NCI-H1105 (cell line): ENCODE measurements around the gene ADAMTS13.

Experiments used
- DNase-seq: peaks from one replicate; lab custom pipeline; 2025; lab: John Stamatoyannopoulos, UW

ADAMTS13 gene

DNA sequence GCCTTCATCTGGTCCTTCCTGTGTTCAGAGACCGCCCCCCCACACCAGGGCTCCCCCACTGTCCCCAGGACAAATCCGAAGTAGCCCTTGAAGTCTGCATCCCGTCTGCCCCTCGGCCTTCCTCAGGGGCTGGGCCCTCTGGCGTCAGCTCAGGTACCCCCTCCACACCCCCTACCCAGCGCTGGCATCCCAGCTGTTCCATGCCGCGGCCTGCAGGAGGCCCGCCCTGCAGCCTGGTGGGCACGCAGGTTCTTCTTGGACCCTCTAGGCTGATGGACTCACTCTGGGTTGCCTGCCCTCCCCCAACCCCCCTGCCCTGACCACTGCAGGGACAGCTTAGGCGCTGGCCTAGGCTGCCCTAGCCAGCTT is 50.1 kb downstream of the ADAMTS13 start:
- no peak for DNase-seq

DNA sequence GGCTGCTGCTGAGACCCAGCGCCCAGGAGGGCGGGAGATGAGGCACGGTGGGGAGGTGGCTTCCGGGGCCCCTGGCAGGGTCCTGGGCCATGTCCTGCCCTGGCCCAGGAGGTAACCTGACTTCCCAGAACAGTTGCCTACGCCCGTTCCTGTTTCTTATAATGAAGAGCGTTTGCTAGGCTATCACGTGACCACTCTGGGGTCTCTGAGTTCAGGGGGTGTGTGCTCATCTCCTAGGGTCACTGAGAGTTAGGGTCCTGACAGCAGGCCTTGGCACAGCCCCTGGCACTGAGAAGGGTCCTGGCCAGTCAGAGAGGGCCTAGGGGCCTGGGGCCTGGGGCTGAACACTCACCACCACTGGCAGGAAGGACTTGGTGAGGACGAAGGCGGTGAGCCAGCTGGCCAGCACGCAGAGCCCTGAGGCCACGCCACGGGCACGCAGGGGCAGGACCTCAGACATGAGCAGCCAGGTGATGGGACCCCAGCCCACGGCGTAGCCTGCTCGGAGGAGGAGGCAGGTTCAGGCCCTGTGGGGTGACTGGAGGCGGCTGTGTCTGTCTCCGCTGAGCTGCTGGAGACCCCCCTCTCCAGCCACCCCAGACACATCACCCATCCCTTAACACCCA is 50.7 kb downstream of the ADAMTS13 start:
- no peak for DNase-seq

DNA sequence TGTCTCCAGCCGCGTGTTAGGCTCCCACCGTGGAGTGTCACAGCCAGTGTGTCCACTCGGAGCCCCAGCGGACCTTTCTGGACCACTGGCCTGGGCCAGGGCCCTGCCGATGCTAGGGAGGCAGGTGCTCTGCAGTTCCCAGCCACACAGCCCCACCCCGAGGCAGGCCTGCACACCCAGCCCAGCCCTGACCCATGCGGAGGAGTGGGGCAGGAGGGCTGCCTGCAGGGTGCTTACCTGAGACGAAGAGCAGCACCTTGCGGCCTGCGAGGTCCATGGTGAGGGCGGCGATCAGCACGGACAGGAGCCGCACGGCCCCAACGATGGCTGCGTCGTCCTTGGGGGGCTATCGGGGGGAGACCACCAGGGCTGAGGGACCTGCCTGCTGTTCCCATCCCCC is 51.6 kb downstream of the ADAMTS13 start:
- DNase-seq, result no peak

DNA sequence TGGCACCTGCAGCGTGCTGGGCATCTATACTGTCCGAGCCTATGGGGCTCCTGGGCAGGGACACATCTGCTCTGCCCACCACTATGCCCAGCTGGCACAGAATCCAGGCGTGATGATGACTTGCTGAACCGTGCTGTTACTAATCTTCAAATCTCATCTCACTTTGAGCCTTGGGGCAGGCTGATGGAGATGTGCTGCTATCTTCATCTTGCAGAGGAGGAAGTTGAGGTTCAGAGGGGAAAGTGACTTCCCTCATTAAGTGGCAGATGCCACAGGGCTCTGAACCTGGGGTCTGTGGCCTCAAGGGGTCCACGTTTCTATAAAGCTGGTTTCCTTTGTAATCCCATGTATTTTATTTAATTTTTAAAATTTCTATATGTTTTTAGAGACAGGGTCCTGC is 52.0 kb downstream of the ADAMTS13 start:
- DNase-seq, result no peak

DNA sequence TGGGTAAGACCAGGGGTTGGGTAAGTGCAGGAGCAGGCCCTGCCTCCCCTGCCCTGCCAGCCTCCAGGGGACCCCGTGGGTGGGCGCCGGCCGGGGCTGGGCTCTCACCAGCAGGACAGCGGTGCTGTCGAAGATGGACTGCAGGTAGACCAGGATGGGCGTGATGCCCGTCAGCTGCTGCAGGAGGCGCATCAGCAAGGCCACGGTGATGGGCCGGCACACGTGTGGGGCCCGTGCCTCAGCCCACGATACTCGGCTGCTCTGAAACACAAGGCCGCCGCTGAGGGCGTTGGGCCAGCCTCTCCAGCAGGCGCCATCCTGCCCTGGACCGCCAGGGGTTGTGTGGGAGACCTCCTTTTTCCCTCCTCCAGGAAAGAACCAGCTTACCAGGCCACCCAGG is 52.7 kb downstream of the ADAMTS13 start:
- no peak for DNase-seq

DNA sequence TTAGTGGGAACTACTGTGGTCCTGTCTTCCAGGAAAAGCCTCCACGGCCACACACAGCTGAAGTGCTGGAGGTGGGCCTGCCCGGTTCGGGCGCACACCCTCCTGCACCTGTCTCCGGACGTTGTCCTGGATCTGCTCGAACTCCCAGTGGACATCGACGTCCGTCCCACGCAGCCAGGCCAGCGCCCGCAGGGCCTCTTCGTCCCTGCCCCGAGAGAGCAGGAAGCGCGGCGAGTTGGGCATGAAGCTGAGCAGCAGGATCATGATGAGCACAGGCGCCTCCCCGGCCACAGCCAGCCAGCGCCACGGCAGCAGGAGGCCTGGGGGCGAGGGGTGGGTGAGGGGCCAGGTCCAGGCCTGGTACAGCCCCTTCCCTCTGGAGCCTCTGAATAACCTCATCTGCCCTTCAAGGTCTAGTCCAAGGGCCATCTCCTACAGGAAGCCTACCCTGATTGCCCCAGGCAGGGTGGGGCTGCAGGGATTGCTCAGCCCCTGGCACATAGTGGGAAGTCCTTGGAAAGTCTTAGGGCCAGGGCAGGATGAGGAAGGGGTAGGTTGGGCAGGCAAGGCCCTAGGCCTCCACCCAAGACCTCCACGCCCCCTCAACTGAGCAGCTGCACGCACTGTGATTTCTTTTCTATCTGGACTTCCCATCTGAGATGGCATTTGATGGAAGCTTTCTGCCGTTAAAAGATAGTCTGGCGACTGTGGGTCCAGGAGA is 53.3 kb downstream of the ADAMTS13 start:
- no peak for DNase-seq

DNA sequence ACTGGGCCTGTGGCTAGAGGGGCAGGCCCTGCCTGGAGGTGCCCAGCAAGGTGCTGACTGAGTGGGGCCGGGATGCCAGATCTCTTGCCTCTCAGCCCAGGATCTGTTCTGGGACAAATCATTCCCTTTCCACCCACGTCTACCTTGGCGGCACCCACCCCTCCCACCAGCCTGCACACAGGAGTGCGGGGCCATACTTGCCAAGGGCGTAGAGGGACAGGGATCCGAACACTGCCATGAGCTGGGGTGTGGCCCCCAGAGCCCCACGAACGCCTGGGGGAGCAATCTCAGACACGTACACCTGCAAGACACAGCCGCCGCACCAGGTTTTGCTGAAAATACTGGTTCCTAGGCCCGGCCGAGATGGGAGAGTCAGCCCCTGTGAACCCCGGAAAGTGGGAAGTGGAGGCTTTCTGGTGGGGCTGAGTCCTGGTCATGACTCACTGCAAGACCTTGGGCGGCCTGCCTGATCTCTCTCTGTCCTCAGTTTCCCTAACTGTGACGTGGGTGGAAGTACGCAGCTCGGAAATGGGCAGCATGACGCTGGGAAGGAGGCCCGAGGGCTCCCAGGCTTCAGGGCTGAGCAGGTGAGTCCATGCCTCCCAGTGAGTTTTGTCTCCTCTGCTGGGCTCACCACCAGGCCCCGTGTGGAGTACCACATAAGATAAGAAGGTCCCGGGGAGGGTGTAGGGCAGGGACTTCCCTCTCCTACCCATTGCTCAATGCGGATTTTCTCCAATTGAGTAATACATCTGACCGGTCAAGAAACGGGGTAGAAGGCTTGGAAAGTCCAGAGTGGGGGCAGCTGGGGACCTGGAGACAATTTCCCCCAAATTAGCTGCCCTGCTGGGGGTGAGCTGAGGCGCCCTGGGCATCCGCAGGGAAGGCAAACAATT is 54.1 kb downstream of the ADAMTS13 start:
- DNase-seq, result no peak

DNA sequence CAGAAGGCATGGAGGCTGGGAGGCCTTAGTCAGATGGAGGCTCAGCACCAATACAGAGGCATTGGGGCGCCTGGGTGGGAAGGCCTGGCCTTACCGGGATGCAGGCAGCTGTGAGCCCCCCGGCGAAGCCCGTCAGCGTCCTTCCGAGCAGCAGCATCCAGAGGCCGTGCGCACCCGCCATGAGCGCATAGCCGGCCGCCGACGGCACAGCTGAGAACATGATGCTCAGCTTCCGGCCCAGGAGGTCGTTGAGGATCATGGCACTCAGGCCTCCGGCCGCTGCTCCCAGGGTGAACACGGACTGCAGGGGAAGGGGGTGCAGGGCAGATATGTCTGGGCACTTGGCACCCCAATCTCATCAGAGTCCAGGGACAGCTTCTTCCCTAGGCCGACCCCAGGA is 54.8 kb downstream of the ADAMTS13 start:
- no peak for DNase-seq

DNA sequence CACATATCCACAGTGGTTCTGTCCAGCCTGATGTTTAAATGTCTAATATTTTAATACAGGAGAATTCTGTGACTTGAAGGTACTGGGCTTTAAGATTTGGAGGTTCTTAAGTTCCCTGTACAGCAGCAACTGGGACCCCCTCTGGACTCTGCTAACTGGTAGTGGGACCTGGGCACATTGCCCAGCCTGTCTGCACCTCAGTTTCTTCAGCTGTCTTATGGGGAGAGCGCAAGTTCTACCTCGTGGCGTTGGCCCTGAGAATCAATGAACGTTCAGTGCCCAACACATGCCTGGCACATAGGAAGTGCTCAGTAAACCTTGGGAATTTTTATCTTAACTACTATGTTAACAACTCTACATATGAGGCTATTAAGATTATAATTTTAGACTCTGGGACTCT is 55.3 kb downstream of the ADAMTS13 start:
- DNase-seq, result no peak

DNA sequence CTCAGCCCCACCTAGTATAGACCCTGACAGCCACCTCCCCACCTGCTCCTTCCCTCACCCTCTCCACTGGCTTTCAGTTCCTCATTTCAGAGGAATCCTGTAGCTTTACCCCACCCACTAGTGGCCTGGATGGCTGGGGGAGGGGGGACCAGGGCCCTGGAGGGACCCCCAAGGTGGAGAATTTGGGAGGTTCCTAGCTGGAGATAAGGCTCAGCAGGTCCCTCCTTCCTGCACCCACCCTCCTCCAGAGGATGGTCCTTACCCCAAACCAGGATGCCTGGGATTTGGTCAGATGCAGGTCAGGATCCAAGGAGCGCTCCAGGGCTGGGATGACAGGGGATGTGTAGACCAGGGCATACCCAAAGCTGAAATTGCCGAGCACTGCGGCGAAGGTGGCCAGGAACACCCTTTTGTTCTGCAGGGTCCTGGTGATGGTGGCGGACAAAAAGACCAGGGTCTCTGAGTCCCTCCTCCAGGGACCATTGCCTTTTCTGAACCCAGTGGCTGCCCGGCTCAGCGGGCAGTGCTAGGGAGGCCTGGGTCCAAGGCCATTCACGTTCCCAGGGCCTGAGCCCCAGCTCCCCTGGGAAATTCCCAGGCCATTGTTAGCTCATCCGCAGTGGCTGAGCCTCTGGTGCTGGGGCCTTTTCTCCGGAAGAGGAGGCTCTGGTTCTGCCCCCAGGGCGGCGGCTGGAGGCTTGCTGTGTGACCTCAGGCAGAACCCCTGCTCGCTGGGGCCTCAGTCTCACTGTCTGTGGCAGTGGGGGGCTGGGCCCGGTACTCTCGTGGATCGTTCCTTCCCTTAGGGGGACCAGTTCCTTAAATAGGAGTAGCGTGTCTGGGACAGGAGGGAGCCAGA is 56.1 kb downstream of the ADAMTS13 start:
- DNase-seq, result no peak

DNA sequence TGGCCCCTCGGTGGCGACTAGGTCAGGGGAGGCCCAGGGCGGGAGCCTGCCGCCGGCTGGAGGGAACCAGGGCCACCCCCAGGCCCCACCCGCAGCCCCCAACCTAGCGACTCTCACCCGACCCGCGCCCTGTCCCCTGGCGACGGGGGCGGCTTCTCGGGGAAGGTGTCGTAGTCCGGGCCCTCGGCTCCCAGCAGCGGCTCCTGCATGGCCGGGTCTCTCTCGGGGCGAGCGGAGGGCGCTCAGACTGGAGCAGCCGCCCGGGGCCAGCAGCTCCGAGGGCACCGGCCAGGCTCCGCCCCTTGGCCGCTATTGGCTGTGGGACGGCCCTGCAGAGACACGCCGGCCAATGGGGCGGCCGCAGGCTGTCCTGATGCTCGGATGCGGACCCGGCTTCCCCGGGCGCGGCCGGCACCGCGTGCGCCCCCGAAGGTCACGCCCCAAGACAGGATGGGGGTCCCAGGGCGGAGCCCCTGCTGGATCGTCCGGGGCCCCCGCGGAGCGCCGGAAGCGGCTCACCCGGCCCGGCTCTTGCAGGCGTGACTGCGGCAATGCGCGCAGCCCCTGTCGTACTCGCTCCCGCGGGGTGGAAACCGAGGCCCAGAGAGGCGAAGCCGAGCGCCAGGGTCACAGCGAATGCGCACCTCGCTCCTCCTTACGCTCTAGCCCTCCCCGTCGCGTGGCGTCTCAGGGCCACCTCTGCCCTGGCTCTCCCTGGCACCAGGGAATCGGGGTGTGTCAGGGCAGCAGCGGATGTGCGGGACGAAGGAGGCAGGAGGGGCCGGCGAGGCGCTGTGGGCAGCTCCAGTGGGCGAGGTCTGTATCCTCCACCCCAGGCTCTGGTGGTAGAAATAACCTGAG is 56.9 kb downstream of the ADAMTS13 start, which contains the start of gene SLC2A6:
Gene SLC2A6 (minus strand): TSS at position 249 of the 861 bp plus-strand sequence. CDS start 40 bp downstream, at position 209.
- DNase-seq, result peak; percentile 81

DNA sequence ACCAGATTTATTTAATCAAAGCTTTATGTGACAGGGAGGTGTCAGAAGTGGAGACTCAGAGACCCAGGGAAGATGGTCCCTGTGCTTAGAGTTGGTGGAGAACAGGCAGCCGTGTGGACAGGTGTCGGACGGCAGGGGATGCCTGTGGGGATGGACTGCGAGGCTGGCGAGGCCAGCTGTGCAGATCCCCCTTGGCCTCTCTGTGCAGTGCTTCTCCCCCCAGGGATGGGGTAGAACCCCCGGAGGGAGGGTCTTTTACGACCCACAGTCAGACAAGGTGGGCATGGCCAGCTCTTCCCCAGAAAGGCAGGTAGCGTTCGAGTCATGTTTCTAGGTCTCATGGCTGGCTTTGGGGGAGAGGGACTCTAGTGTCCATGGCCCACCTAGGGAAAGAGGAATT is 61.4 kb downstream of the ADAMTS13 start:
- no peak for DNase-seq

DNA sequence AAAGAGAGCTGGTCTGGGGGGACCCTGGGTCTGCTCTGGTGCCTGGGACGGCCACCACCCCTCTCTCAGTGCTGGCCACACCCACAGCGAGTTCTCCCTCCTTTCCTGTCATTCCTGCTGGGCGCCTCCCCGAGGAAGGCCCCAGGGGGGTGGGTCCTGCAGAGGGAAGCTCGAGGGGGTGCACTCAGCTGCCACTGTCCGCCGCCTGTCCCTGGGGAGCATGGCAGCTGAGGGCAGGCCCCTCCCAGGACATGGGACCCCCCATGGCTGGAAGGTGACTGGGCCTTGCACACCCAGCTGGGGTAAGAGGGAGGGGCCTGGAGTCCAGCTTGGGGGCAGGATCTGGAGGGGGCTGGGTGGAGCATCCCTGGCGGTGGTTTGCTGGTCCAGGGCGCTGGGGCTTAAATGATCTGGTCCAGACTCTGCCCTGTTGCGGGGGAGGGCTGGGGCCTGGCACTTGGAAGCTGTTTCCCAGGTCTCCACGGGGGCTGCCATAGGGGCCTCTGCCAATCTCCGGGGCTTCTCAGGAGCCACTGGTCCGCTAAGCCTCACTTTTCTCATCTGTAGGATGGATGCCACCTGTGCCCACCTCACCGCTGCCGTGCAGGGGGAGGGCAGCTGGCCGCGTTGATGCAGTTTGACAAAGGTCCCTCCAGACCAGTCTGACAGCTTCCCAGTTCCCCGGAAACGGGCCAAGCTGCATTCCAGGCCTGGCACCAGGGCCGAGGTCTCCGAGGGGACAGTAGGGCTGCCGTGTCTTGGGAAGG is 62.7 kb downstream of the ADAMTS13 start:
- no peak for DNase-seq

DNA sequence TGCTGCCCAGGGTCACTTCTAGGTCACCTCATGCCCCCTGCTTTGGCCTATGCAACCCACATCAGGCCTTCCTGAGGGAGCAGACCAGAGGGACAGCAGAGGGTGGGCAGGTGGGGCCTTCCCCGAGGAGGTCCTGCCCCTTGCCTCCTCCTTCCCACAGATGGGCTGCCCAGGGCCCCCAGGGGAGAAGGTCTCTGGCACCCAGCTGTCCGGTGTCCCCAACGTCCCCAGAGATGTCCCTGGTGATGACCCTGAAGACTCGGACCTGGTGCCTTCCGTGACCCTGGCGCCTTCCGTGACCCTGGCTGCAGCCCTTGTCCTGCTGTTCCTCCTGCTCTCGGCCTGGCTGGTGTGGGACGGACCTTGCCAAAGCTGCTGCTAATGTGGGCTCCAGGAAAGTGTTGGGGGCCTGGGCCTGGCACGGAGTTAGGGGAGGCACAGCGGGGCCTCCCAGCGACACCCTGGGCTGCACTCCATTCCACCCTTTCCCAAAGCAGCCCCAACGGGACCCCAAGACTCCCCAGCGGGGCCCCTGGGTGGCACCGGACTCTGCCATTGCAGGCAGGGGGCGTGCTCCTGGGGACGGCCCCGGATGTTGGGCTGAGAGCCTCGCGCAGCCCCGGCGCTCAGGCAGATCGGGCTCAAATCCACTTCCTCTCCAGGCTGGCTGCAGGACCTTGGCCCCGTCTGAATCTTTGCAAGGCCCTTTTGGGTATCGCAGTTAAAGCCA is 63.5 kb downstream of the ADAMTS13 start:
- no peak for DNase-seq

DNA sequence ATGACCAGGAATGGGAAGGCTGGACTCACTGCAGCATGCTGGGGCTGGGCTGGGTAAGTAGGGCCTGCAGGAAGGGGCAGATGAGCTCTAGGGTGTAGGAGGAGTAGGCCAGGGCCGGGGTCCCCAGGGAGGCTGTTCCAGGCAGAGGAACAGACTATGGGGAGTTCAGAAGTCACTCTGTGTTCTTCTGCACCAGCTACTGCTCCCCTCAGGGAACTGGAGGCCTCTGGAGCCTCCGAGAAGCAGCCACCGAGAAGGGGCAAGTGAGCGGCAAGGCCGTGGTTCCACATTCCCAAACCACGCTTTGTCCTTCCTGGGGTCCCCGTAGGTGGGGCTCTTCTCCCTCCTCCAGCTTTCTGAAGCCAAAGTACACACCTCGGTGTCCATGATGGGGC is 65.2 kb downstream of the ADAMTS13 start:
- DNase-seq, result no peak

DNA sequence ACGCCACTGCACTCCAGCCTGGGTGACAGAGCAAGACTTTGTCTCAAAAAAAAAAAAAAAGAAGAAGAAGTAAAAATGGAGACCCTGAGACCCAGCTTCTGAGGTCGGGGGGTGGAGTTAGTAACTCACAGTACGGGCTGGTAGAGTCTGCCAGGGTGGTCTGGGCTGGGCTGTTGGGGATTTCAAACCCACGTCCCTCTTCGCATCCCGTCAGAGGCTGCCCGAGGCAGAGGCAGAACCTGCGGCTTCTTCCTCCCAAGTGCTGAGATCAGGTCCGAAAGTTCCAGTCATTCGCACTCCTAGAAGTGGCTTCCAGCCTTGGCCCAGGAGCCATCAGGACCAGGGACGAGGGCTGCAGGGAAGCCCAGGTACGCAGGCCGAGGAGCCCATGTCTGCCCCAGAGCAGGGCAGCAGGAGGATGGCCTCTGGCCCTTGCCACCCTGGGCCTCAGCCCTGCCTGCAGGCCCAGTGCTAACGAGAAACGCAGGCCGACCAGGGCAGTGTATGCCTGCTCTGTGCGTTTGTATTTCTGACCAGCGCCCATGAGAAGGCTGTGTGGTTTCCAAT is 66.6 kb downstream of the ADAMTS13 start:
- DNase-seq, result no peak

DNA sequence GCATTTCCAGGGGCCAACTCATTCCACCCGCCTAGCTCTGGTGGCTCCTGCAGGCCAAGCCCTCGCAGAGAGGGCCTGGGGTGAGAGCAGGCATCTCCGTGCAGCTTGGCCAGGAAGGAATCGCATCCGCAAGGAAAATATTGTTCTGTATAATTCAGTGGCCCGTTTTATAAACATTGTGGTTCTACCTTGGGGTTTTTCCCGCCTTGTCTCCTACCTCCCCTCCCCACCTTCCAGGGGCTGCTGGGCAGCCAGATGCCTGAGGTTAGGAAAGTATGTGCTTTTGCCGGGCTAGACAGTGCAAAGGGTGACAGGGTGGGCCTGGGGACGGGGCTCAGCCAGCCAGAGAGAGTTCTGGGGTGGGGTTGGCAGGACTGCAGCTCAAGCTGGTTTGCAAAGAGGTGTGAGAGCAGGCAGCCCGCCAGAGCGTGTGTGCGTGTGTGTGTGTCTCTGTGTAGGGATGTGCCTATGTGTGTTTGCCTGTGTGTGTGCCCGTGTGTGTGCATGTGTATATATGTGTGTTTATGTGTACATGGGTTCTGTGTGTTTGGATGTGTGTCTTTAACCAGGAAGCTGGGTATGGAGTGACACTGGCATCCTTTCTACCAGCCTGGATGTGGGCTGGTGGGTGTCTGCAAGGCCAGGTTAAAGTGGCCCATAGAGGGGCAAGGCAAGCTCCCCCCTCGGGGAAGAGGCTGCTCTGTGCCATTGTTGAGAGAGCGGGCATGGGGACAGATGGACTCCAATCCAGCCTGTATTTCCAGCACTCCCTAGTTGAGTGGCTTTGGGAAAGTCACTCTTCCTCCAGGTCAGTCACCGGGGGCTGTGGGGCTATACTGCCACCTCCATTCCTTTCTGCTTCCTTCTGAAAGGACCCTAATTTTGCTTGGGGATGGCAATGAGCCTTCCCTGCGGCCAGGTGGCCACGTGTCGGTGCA is 67.4 kb downstream of the ADAMTS13 start:
- DNase-seq, result no peak

DNA sequence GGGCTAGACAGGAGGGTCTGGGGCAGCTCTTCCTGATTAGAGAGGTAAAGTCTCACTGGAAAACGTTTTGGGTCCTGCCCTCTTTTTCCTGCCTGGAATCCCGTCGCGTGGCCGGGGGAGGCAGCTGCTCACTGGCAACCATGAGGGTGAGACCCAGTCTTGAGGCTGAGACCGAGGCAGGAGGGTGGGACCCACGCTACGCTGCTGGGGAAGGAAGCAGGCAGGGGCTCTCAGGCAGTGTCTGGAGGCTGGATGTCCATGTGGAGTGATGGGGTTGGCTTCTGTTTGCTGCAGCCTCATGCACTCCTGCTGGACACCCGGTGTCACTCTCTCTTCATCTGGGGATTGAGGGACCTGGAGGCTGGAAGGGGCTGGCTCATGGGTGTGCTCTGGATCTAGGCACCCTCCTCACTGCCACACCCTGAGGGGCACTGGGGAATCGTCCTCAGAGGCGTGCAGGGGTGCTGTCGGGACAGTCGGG is 68.1 kb downstream of the ADAMTS13 start:
- DNase-seq, result no peak
